ENCODE results near the gene PDIK1L. TPM values are rescaled to one million over a fixed set of nuclear protein-coding genes. Genes with fewer than 3 reads are reported as not detected.

The PDIK1L gene
- total and polyA plus RNA-seq, 9 of the 15 experiments (the other 6 are each of a cell fraction or from before 2014, with no cell fraction given), result 12.8 to 30.2 (median 21.5) TPM

- TF ChIP-seq BRCA1 (IDR thresholded peaks at IDR 0.05), result no peak
- TF ChIP-seq BRCA1 (CRISPR knock-in tag; IDR thresholded peaks at IDR 0.05), result no peak
- TF ChIP-seq MEF2D (tag; conservative IDR thresholded peaks at IDR 0.05; ENCODE audit: low read depth), result 0 out of 2 replicates have a peak, but pooled peaks have one; percentile 26
- no peak for TF ChIP-seq ZKSCAN8 (CRISPR knock-in tag; IDR thresholded peaks at IDR 0.05)
- TF ChIP-seq THRAP3 (IDR thresholded peaks at IDR 0.05; ENCODE audit: borderline replicate concordance), result no peak
- TF ChIP-seq ZNF766 (CRISPR knock-in tag; conservative IDR thresholded peaks at IDR 0.05), result peak; percentile 35; the same call in 1 of the 2 replicates
Measured at GRCh38 chr1:26130695-26131094, 19.1 kb downstream of the PDIK1L start (continued).

GRCh38 chr1:26132128-26132833 lies 20.7 kb downstream of the PDIK1L start:
- intact Hi-C loops (cut with micrococcal nuclease), result no loop called here
- no peaks in the 10 kb centered on the region for H3K9me1 ChIP-seq (ENCODE audit: control insufficient read depth, insufficient read depth, low read length)
- WGBS (ENCODE audit: insufficient coverage, low coverage, missing lambda C conversion rate), result 45% methylated on average over 5 of the region's 5 CpGs
- H4K20me1 ChIP-seq (replicated peaks; ENCODE audit: control insufficient read depth, insufficient read depth, low read length), result no peaks in the 10 kb centered on the region
- ATAC-seq (peak; percentile 74), FAIRE-seq (peak; percentile 65), DNase-seq (ENCODE audit: extremely low read depth in 1 of 4, low spot score in 3 of 4) (peak in 2 of 4 experiments; percentile 60 to 82)
- no peaks in the 10 kb centered on the region for H3K36me3 ChIP-seq (ENCODE audit: control insufficient read depth, insufficient read depth, low read length)
- H2AFZ ChIP-seq (ENCODE audit: low read depth, low read length), result peak overlapping the region; percentile 67
- H3K27me3 ChIP-seq (ENCODE audit: control insufficient read depth in 2 of 2, insufficient read depth in 2 of 2, low read length in 2 of 2), result no peaks in the 10 kb centered on the region
- ChIA-PET POLR2A (interaction anchor here (0.9 to 1.3 kb wide), 5 partner anchors 9 to 96 kb away, joined by 3 to 4 read pairs (median 3); no protein-coding TSS in a partner anchor), CTCF (ENCODE audit: low intra/inter-chr PET ratio) (no interaction called here)
- BruUV-seq (replicated peaks), result no TSS peak
- no peak overlapping the region; the same call in 1 of the 2 replicates for H3K4me2 ChIP-seq (ENCODE audit: insufficient read depth, low read length)
- no peaks in the 10 kb centered on the region for H3K9me3 ChIP-seq (replicated peaks; ENCODE audit: control insufficient read depth, insufficient read depth, low read depth, low read length)
- peaks cover 28 to 45% of the 10 kb centered on the region in 2 experiments for H3K4me1 ChIP-seq (replicated peaks in 1 of 2; ENCODE audit: control insufficient read depth in 2 of 2, insufficient read depth in 2 of 2, low read length in 2 of 2)
- peaks cover 11% of the 10 kb centered on the region for H3K79me2 ChIP-seq (ENCODE audit: control insufficient read depth, insufficient read depth, low read length)
- in situ Hi-C loops (cut with MboI), result no loop called here
- no peak overlapping the region for H3K9ac ChIP-seq (ENCODE audit: insufficient read depth in 1 of 2, low read depth in 2 of 2, low read length in 2 of 2)
- H3K27ac ChIP-seq (ENCODE audit: extremely low read depth, low read depth, low read length), result peak overlapping the region; percentile 29; the same call in 2 of the 3 replicates
- no peak overlapping the region for H3K4me3 ChIP-seq
- TF ChIP-seq U2AF2 (optimal IDR thresholded peaks at IDR 0.05; ENCODE audit: low read depth, low read length) (no peak), TBP (optimal IDR thresholded peaks at IDR 0.05; ENCODE audit: low read depth, low read length) (no peak), HSF4 (CRISPR knock-in tag; IDR thresholded peaks at IDR 0.05; ENCODE audit: borderline replicate concordance) (no peak), YY1 (IDR thresholded peaks at IDR 0.05; ENCODE audit: borderline replicate concordance in 1 of 3, control insufficient read depth in 1 of 3, extremely low read depth in 1 of 3, insufficient read depth in 3 of 3, insufficient read length in 1 of 3, insufficient replicate concordance in 2 of 3, low read depth in 1 of 3, low read length in 2 of 3) (peak in 1 of 3 experiments; percentile 7), POLR3A (IDR thresholded peaks at IDR 0.05; ENCODE audit: borderline replicate concordance, extremely low read depth, insufficient read depth, insufficient read length) (no peak)
- TF ChIP-seq, protein P1, sequence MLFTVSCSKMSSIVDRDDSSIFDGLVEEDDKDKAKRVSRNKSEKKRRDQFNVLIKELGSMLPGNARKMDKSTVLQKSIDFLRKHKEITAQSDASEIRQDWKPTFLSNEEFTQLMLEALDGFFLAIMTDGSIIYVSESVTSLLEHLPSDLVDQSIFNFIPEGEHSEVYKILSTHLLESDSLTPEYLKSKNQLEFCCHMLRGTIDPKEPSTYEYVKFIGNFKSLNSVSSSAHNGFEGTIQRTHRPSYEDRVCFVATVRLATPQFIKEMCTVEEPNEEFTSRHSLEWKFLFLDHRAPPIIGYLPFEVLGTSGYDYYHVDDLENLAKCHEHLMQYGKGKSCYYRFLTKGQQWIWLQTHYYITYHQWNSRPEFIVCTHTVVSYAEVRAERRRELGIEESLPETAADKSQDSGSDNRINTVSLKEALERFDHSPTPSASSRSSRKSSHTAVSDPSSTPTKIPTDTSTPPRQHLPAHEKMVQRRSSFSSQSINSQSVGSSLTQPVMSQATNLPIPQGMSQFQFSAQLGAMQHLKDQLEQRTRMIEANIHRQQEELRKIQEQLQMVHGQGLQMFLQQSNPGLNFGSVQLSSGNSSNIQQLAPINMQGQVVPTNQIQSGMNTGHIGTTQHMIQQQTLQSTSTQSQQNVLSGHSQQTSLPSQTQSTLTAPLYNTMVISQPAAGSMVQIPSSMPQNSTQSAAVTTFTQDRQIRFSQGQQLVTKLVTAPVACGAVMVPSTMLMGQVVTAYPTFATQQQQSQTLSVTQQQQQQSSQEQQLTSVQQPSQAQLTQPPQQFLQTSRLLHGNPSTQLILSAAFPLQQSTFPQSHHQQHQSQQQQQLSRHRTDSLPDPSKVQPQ (CRISPR knock-in tag; IDR thresholded peaks at IDR 0.05; ENCODE audit: borderline replicate concordance), result no peak
